Measurements from ENCODE around the gene PTCSC3. TPM values are rescaled to one million over a fixed set of nuclear protein-coding genes. Genes with fewer than 3 reads are reported as not detected.

The PTCSC3 gene
- total RNA-seq (2014; rRNA removed; shearing (Covaris generic)) = not detected in 2 replicates

DNA sequence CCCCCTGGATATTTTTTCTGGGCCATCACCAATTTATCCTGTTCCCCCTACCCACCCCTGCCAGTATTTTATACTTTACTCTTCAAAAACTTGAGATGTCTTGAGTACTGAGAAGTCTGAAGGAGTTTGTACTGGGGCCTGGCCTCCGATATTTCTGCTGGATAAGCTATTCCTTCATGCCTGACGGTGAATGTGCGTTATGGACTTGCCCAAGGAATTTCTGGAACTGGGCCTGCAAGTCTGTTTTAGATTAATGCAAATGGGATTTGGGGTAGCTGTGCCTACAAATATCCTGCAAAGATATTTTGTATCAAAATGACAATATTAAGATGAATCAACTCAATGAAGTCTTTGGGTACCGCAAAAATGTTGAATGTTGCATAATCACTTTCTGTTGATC, at the start of gene PTCSC3:
Gene PTCSC3, minus strand, starts transcription at position 199 of the 400 bp plus-strand sequence.
- no peak for DNase-seq (ENCODE audit: low spot score)

- DNase-seq (ENCODE audit: low spot score) = no peak
Measured at GRCh38 chr14:36226164-36226563, 49.6 kb upstream of the PTCSC3 start.

GRCh38 chr14:36224176-36224575, 47.7 kb upstream of the PTCSC3 start:
- no peak for DNase-seq (ENCODE audit: low spot score)

- DNase-seq (ENCODE audit: low spot score) = no peak
Measured at GRCh38 chr14:36223558-36223957, 47.0 kb upstream of the PTCSC3 start.

- DNase-seq (ENCODE audit: low spot score) = no peak
Measured at GRCh38 chr14:36222952-36223468, 46.5 kb upstream of the PTCSC3 start.

DNA sequence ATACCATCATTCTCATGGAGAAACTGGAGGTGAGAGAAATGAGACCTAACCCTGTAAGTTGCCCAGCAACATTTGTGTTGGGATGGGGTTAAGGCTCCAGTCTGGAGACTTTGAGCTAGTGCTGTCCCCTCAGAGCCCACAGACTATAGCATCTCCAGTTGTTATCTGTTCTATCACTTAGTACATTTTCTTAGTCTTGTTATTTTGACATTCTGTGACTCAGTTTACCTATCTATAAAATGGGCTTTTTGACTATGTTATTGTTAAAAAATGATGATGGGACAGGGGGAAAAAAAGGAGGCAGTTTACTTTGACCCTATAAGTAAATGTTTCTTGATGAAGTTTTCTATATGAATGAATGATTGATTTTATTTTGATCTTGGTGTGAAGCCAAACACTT, 45.8 kb upstream of the PTCSC3 start:
- no peak for DNase-seq (ENCODE audit: low spot score)

DNA sequence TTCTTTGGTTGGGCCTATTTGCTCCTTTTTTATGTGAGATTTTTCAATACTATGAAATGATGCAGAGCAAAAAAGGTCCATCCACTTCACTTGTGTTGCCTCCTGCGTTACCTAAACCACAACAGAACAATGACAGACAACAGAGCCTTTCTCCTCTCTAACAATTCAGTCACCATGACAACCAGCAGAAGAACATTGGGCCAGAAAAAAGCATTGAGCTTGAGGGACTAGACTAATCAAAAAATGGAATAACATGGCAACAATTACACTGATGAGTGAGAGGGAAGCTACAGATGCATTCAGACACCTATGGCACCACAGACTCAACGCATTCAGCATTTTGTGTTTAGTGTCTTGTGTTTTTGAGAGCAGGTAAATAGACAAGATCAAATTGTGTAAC, 44.6 kb upstream of the PTCSC3 start:
- no peak for DNase-seq (ENCODE audit: low spot score)

GRCh38 chr14:36217732-36218131, 41.2 kb upstream of the PTCSC3 start:
- peak; percentile 55 for DNase-seq (ENCODE audit: low spot score)

DNA sequence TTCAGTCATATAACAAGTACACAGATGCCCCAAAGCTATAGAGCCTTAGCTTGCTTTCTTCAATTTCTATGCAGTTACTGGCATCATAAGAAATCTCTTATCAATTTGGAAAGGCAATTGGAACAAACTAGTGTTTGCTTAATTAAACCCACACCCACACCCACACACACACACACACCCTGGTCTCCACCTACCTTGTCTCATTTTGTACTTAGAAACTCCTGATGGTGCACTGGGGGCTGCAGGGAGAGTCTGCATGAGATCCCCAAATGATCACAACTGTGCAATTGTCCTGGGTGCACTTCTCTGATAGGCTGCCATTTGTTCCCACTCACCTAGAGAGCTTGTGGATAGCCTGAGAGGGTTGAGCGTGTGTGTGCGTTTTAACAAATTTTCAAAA, 40.5 kb upstream of the PTCSC3 start:
- DNase-seq (ENCODE audit: low spot score) = no peak

DNA sequence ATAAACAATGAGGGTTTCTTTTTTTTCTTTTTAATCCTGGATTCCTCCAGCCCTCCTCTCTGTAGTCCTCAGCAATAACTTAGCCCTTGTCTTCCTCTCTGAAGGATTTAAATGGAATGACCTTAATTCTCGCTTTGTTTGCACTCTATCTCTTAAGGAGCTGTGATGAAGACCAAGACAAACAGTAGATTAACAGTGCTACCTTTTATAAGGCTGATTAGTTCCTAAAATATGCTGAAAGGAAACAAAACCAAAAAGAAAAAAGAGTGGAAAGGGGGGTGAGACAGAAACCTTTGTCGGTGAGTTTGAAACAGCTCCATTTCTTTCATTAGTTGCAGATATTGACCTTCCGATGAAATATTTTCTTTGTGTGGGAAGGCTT, 38.7 kb upstream of the PTCSC3 start:
- no peak for DNase-seq (ENCODE audit: low spot score)

DNA sequence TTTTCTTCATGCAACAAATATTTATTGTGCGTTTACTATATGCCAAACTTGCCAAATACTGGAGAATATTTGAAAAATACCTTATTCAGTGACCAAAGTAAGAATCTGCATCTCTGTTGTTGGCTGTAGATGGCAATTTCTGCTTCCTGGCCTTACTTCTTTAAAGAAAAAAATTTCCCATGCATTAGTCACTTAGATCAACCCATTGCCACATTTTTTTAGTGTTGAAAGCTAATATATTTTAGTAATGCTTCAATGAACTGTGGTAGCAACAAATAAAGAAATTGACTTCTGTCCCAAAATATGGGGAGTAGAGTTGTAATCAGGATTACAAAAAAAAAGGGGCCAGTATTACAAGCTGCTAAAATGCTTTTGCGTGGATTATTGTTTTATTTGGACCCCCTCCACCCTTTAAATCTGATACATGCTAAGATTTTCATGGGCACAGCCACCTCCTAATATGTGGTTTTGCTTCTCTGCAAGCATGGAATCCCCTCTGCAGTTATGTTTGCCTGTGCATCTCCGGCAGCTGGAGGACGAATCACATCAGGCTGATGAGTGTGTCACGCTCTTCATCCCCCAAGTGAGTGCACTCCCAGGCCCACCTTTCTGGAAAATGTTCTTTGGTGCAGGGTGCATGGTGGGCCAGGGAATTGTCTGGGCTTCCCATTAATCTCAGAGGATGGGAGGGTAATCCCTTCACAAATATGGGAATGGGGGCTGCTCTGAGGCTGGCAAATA, 38.1 kb upstream of the PTCSC3 start:
- no peak for DNase-seq (ENCODE audit: low spot score)

DNA sequence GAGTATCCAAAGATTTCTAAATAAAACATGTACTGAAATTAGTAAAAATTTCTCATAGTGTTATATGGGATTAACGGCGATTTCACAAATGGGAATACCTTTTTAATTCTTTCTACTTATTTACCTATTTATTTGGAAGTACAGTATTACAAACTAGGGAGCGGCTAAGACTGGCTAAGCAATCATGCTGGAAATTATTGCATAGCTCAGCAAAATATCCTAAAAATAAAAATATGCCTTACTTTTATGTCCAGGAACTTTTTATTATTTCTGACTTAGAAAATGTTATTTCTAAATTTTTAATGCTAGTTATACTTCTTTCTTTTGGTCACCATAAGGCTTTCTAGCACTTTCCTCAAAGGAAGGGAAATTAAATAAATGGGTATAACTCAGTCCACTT, 36.5 kb upstream of the PTCSC3 start:
- DNase-seq (ENCODE audit: low spot score) = no peak

DNA sequence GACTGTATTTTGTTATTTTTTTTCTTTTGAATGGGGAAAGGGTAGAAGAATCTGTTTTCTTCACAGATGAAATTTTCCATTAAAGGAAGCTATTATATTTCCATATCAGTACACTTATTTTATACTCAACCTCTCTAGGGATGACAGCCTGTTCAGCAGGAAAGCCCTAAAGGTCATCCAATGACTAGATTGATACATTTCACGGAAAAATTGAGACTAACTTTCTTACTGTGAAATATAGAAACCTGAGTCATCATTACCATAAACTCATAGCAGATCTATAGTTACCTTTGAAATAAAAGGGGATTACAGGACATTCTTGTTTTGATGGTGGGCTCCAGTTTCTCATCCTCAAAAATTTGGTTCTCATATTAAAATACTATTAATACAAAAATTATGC, 36.1 kb upstream of the PTCSC3 start:
- DNase-seq (ENCODE audit: low spot score) = no peak

- DNase-seq (ENCODE audit: low spot score) = no peak
Measured at GRCh38 chr14:36208690-36209278, 32.3 kb upstream of the PTCSC3 start.

DNA sequence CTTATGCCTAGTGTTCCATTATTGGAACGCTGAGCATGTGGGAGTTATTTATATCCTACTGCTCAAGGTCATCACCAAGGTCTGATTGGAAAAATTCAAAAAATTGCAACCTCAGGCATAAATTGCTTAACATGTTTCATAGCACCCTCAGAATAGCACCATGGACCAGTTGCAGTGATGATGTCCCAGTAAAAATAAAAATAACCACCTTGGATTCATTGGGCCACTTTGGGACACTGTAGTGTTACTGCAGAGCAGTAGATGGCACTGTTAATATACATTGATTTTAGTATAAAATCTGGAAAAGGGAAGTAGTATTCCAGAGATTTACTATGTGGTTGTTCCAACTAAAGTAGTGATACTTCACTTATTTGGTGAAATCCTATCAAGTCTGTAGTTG, 31.0 kb upstream of the PTCSC3 start:
- peak; percentile 39 for DNase-seq (ENCODE audit: low spot score)

DNA sequence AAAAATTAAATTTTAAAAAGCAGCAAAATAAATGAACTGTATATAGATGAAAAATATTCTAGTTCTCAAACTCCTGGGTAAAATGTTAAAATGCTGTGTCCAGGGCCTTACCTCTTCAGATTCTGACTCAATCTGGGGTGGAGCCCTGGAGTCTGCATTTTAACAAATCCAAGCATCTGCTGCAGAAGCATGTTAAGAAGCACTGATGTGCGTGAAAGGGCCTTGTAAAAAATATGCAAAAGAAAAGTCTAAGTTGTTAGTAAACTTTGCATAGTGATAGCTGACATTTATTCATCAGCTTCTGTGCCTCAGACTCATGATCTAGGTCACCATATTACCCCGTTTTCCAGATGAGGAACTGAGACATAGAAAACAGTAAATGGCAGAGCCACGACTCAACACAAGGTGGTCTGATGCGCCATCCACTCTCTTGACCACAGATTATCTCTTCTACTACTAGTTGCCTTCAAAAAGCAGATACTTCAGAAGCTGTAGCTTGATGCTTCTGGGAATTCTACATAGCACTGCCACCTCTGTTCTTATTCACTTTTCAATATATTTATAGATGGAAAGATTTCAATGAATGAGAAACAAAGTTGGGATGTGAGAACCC, 28.0 kb upstream of the PTCSC3 start:
- no peak for DNase-seq (ENCODE audit: low spot score)

GRCh38 chr14:36198378-36198777, 21.9 kb upstream of the PTCSC3 start:
- DNase-seq (ENCODE audit: low spot score) = no peak

GRCh38 chr14:36194663-36195062, 18.1 kb upstream of the PTCSC3 start:
- no peak for DNase-seq (ENCODE audit: low spot score)

GRCh38 chr14:36192530-36192929, 16.0 kb upstream of the PTCSC3 start:
- DNase-seq (ENCODE audit: low spot score) = no peak

DNA sequence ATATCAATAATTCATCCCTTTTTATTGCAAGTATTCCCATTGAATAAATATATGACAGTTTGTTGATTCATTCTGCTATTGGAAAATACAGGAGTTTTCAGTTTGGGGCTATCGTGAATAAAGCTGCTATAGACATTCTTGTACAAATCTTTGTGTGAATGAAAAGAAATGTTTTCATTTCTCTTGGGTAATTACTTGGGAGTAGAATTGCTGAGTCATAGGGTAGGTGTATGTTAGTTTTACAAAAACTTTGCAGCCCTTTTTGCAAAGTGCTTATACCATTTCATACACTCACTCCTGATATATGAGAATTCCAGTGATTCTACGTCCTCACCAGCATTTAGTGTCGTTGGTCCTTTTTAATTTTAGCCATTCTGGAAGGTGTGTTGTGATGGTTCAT, 6.9 kb upstream of the PTCSC3 start:
- no peak for DNase-seq (ENCODE audit: low spot score)

GRCh38 chr14:36181417-36181816, 4.9 kb upstream of the PTCSC3 start:
- DNase-seq (ENCODE audit: low spot score) = no peak

- DNase-seq (ENCODE audit: low spot score) = no peak
Measured at GRCh38 chr14:36177489-36177888, 967 bp upstream of the PTCSC3 start.

DNA sequence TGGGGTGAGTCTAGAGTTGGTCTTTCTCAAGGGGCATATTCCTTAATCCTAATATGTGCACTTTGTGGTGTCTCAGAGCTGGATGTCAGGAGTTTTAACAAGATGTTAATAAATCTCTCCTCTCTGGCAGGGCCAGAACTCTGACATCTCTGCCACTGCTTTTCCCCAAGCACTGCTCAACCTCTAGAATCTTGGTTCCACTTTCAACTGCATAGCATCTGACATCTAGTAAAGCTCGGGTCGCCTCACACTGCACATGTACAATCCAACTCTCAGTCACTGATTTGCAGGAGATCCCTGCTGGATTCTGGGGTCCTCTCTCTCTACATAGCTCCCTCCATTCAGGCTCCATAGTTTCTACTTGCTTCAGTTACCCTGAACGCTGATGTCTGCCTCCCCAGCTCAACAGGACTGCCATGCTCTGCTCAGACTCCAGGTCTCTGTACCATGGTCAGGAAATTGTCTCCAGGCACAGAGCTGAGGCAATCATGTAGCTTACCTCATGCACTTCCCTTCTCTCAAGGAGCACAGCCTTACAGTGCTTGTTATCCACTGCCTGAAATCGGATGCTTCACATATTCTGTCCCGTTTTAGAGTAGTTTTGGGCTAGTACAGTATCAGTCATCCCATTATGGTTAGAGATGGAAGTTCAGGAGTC, 1.6 kb downstream of the PTCSC3 start:
- DNase-seq (ENCODE audit: low spot score) = no peak
